ENCODE results near the gene BANK1. TPM values are rescaled to one million over a fixed set of nuclear protein-coding genes. Genes with fewer than 3 reads are reported as not detected.

Gene BANK1
- polyA plus RNA-seq, 1 of the 3 experiments (the other 2 are of a cell fraction): not detected

GRCh38 chr4:101950258-101950979, 159.9 kb downstream of the BANK1 start:
- no peak overlapping the region for H3K4me3 ChIP-seq (ENCODE audit: low read depth in 2 of 2, low read length in 1 of 2)
- TF ChIP-seq MXI1 (IDR thresholded peaks at IDR 0.05; ENCODE audit: low read depth, low read length) (no peak), FOXM1 (IDR thresholded peaks at IDR 0.05; ENCODE audit: low read depth) (no peak), USF2 (IDR thresholded peaks at IDR 0.05; ENCODE audit: borderline replicate concordance, low read depth, low read length) (no peak), SIN3A (IDR thresholded peaks at IDR 0.05; ENCODE audit: borderline replicate concordance, low read depth, low read length) (no peak), JUND (IDR thresholded peaks at IDR 0.05) (no peak), FOSL2 (IDR thresholded peaks at IDR 0.05; ENCODE audit: borderline replicate concordance, low read depth) (no peak), TEAD4 (IDR thresholded peaks at IDR 0.05; ENCODE audit: borderline replicate concordance, insufficient read depth) (no peak), SMC3 (IDR thresholded peaks at IDR 0.05; ENCODE audit: low read depth, low read length) (no peak), GATA2 (CRISPR knock-in tag; IDR thresholded peaks at IDR 0.05) (no peak), RCOR1 (IDR thresholded peaks at IDR 0.05; ENCODE audit: low read length) (no peak), POLR2AphosphoS5 (IDR thresholded peaks at IDR 0.05; ENCODE audit: low read depth, low read length) (no peak), CHD2 (IDR thresholded peaks at IDR 0.05; ENCODE audit: low read length, partially characterized antibody) (no peak), YY1 (IDR thresholded peaks at IDR 0.05; ENCODE audit: low read depth) (no peak), NRF1 (IDR thresholded peaks at IDR 0.05; ENCODE audit: low read depth, low read length) (no peak), TAF1 (IDR thresholded peaks at IDR 0.05; ENCODE audit: borderline replicate concordance, low read depth, low read length) (no peak), FOXJ3 (CRISPR knock-in tag; IDR thresholded peaks at IDR 0.05) (no peak)
- TF ChIP-seq, protein P1, sequence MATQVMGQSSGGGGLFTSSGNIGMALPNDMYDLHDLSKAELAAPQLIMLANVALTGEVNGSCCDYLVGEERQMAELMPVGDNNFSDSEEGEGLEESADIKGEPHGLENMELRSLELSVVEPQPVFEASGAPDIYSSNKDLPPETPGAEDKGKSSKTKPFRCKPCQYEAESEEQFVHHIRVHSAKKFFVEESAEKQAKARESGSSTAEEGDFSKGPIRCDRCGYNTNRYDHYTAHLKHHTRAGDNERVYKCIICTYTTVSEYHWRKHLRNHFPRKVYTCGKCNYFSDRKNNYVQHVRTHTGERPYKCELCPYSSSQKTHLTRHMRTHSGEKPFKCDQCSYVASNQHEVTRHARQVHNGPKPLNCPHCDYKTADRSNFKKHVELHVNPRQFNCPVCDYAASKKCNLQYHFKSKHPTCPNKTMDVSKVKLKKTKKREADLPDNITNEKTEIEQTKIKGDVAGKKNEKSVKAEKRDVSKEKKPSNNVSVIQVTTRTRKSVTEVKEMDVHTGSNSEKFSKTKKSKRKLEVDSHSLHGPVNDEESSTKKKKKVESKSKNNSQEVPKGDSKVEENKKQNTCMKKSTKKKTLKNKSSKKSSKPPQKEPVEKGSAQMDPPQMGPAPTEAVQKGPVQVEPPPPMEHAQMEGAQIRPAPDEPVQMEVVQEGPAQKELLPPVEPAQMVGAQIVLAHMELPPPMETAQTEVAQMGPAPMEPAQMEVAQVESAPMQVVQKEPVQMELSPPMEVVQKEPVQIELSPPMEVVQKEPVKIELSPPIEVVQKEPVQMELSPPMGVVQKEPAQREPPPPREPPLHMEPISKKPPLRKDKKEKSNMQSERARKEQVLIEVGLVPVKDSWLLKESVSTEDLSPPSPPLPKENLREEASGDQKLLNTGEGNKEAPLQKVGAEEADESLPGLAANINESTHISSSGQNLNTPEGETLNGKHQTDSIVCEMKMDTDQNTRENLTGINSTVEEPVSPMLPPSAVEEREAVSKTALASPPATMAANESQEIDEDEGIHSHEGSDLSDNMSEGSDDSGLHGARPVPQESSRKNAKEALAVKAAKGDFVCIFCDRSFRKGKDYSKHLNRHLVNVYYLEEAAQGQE (IDR thresholded peaks at IDR 0.05; ENCODE audit: low read depth, low read length): no peak
- TF ChIP-seq, protein P2, sequence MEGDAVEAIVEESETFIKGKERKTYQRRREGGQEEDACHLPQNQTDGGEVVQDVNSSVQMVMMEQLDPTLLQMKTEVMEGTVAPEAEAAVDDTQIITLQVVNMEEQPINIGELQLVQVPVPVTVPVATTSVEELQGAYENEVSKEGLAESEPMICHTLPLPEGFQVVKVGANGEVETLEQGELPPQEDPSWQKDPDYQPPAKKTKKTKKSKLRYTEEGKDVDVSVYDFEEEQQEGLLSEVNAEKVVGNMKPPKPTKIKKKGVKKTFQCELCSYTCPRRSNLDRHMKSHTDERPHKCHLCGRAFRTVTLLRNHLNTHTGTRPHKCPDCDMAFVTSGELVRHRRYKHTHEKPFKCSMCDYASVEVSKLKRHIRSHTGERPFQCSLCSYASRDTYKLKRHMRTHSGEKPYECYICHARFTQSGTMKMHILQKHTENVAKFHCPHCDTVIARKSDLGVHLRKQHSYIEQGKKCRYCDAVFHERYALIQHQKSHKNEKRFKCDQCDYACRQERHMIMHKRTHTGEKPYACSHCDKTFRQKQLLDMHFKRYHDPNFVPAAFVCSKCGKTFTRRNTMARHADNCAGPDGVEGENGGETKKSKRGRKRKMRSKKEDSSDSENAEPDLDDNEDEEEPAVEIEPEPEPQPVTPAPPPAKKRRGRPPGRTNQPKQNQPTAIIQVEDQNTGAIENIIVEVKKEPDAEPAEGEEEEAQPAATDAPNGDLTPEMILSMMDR (IDR thresholded peaks at IDR 0.05): no peak
- TF ChIP-seq, protein P3, sequence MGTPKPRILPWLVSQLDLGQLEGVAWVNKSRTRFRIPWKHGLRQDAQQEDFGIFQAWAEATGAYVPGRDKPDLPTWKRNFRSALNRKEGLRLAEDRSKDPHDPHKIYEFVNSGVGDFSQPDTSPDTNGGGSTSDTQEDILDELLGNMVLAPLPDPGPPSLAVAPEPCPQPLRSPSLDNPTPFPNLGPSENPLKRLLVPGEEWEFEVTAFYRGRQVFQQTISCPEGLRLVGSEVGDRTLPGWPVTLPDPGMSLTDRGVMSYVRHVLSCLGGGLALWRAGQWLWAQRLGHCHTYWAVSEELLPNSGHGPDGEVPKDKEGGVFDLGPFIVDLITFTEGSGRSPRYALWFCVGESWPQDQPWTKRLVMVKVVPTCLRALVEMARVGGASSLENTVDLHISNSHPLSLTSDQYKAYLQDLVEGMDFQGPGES (IDR thresholded peaks at IDR 0.05; ENCODE audit: low read depth, low read length): no peak
- no peaks in the 10 kb centered on the region for H3F3A ChIP-seq (replicated peaks; ENCODE audit: insufficient read depth)
- 80% methylated on average over 3 of the region's 3 CpGs for WGBS (ENCODE audit: low lambda C conversion rate)
- peaks cover 0 to 5% of the 10 kb centered on the region in 2 experiments; a peak in 2 of 4 replicates for H3K4me1 ChIP-seq (ENCODE audit: control insufficient read depth in 1 of 2, insufficient read depth in 2 of 2, low read depth in 1 of 2, low read length in 1 of 2)
- no peak for DNase-seq
- ChIA-PET POLR2A (no interaction called here), CTCF (interaction anchor here (1.3 kb wide), 1 partner anchor 13 kb away, joined by 3 read pairs; no protein-coding TSS in a partner anchor)
- H2AFZ ChIP-seq (ENCODE audit: low read depth): no peak overlapping the region
- H3K27me3 ChIP-seq (ENCODE audit: insufficient read depth): no peaks in the 10 kb centered on the region
- no peak overlapping the region for H3K9ac ChIP-seq
- H3K27ac ChIP-seq (ENCODE audit: low read depth in 2 of 2, low read length in 1 of 2): no peak overlapping the region
- H3K4me2 ChIP-seq: no peak overlapping the region
- no peaks in the 10 kb centered on the region for H3K9me2 ChIP-seq
- H3K9me3 ChIP-seq: no peaks in the 10 kb centered on the region
- no peaks in the 10 kb centered on the region for H4K20me1 ChIP-seq (ENCODE audit: insufficient read depth)
- no peaks in the 10 kb centered on the region for H3K36me3 ChIP-seq (replicated peaks in 1 of 2; ENCODE audit: control insufficient read depth in 1 of 2, insufficient read depth in 2 of 2, low read length in 1 of 2)
- no peaks in the 10 kb centered on the region for H3K79me2 ChIP-seq (ENCODE audit: insufficient read depth)
